ENCODE data around the gene TOMM40. TPM values are rescaled to one million over a fixed set of nuclear protein-coding genes. Genes with fewer than 3 reads are reported as not detected.

The TOMM40 gene
- polyA plus RNA-seq, 1 donor from 2014 or later, result 42.6 TPM

Other genes with a start within 250 kb of the TOMM40 start
- gene PVR, start 247.3 kb upstream of the TOMM40 start, polyA plus RNA-seq, result not detected
- gene CEACAM19, start 219.8 kb upstream of the TOMM40 start, polyA plus RNA-seq, result not detected
- gene CEACAM16, start 192.1 kb upstream of the TOMM40 start, polyA plus RNA-seq, result not detected
- 12.6 TPM for gene BCL3, start 142.5 kb upstream of the TOMM40 start, polyA plus RNA-seq
- gene CBLC, start 113.4 kb upstream of the TOMM40 start, polyA plus RNA-seq, result not detected
- gene BCAM, start 82.2 kb upstream of the TOMM40 start, polyA plus RNA-seq, result not detected
- gene NECTIN2, start 45.0 kb upstream of the TOMM40 start, polyA plus RNA-seq, result not detected
- gene APOE, start 14.5 kb downstream of the TOMM40 start, polyA plus RNA-seq, result not detected
- gene APOC1, start 23.4 kb downstream of the TOMM40 start, polyA plus RNA-seq, result not detected
- gene APOC4, start 51.0 kb downstream of the TOMM40 start, polyA plus RNA-seq, result not detected
- gene APOC2, start 54.8 kb downstream of the TOMM40 start, polyA plus RNA-seq, result not detected
- 29.2 TPM for gene CLPTM1, start 64.1 kb downstream of the TOMM40 start, polyA plus RNA-seq
- gene RELB, start 110.2 kb downstream of the TOMM40 start, polyA plus RNA-seq, result 89.8 TPM
- gene CLASRP, start 147.8 kb downstream of the TOMM40 start, polyA plus RNA-seq, result 27.0 TPM
- gene ZNF296, start 185.2 kb downstream of the TOMM40 start, polyA plus RNA-seq, result 74.4 TPM
- gene GEMIN7, start 188.0 kb downstream of the TOMM40 start, polyA plus RNA-seq, result 115 TPM
- 2.3 TPM for gene PPP1R37, start 201.9 kb downstream of the TOMM40 start, polyA plus RNA-seq

All from IgD-negative memory B cell (primary cell).